OCI-LY3 (cell line): ENCODE data around the gene INPP5A.

ENCODE experiments used
- H2AFZ ChIP-seq: fragments of 200-600, 300-600 bp; shearing (Covaris generic); 2 replicates; pipeline ENCODE4 v1.6.0; 2014; ENCODE audit warnings: antibody characterized with exemption, low read depth, low read length
- H3K27ac ChIP-seq: fragments of 200-600, 300-600 bp; sonication (generic); 2 replicates; pipeline ENCODE4 v1.5.1; 2014; ENCODE audit warnings: mild to moderate bottlenecking, low read length, moderate library complexity, mixed read lengths
- H3K27me3 ChIP-seq: fragments of 200-600, 300-600 bp; sonication (generic); 2 replicates; pipeline ENCODE4 v1.6.1; 2014; ENCODE audit warnings: low read depth, low read length, mixed read lengths
- H3K36me3 ChIP-seq: fragments of 200-600, 300-600 bp; sonication (generic); replicated peaks from 2 replicates; pipeline ENCODE3; 2014; ENCODE audit warnings: low read depth, low read length, mixed read lengths
- H3K4me1 ChIP-seq: fragments of 300-600, 200-600 bp; sonication (generic); 2 replicates; pipeline ENCODE4 v1.6.1; 2014; ENCODE audit warnings: low read length, mixed read lengths
- H3K4me2 ChIP-seq: fragments of 200-600, 300-600 bp; sonication (generic); 2 replicates; pipeline ENCODE4 v1.6.1; 2014; ENCODE audit warnings: low read length, mixed read lengths
- H3K4me3 ChIP-seq: fragments of 300-600, 200-600 bp; sonication (generic); 2 replicates; pipeline ENCODE4 v1.5.1; 2014; ENCODE audit warnings: antibody characterized with exemption, mild to moderate bottlenecking, low read length, moderate library complexity
- H3K79me2 ChIP-seq: fragments of 300-600, 200-600 bp; shearing (Covaris generic); 2 replicates; pipeline ENCODE4 v1.6.1; 2014; ENCODE audit warnings: mild to moderate bottlenecking, low read length, mixed read lengths
- H3K9ac ChIP-seq: fragments of 300-600, 200-600 bp; shearing (Covaris generic); 2 replicates; pipeline ENCODE4 v1.6.0; 2014; ENCODE audit warnings: mild to moderate bottlenecking, low read length, moderate library complexity
- H3K9me3 ChIP-seq: fragments of 200-600, 300-600 bp; shearing (Covaris generic); 2 replicates; pipeline ENCODE4 v1.6.1; 2014; ENCODE audit warnings: low read length, mixed read lengths; ENCODE audit not compliant: insufficient read depth
- H4K20me1 ChIP-seq: fragments of 200-600, 300-600 bp; sonication (generic); 2 replicates; pipeline ENCODE4 v1.6.1; 2016; ENCODE audit warnings: low read length, mixed read lengths; ENCODE audit not compliant: insufficient read depth
- CTCF ChIP-seq: fragments of 200-600, 300-600 bp; sonication (generic); IDR thresholded peaks from 2 replicates; pipeline ENCODE4 v1.5.1; 2014; ENCODE audit warnings: antibody characterized with exemption, low read length, low read depth
- EZH2phosphoT487 ChIP-seq: fragments of 200-600 bp; shearing (Covaris generic); IDR thresholded peaks from 2 replicates; pipeline ENCODE4 v1.6.1; 2018; ENCODE audit warnings: antibody characterized with exemption, mixed run types, low read depth

Gene INPP5A

GRCh38 chr10:132580617-132581016, 43.0 kb downstream of the INPP5A start:
- Histone ChIP-seq H3K36me3 (no peaks in the 10 kb centered on the region), H3K4me3 (no peak overlapping the region), H3K4me2 (no peak overlapping the region), H3K9me3 (no peaks in the 10 kb centered on the region), H3K27me3 (peaks cover 60% of the 10 kb centered on the region), H3K79me2 (no peaks in the 10 kb centered on the region), H3K4me1 (peaks cover 3% of the 10 kb centered on the region), H2AFZ (no peak overlapping the region), H3K27ac (no peak overlapping the region), H3K9ac (no peak overlapping the region), H4K20me1 (peaks cover 37% of the 10 kb centered on the region)
- no peak for TF ChIP-seq CTCF
- no peak for TF ChIP-seq EZH2phosphoT487

- H3K27me3 ChIP-seq, result peaks cover 45% of the 10 kb centered on the region
- no peak overlapping the region for H2AFZ ChIP-seq
- no peak overlapping the region for H3K9ac ChIP-seq
- no peak overlapping the region for H3K4me3 ChIP-seq
- no peaks in the 10 kb centered on the region for H3K36me3 ChIP-seq
- H3K9me3 ChIP-seq, result no peaks in the 10 kb centered on the region
- peaks cover 22% of the 10 kb centered on the region for H4K20me1 ChIP-seq
- no peak overlapping the region for H3K27ac ChIP-seq
- no peak for TF ChIP-seq CTCF
- no peak for TF ChIP-seq EZH2phosphoT487
- no peaks in the 10 kb centered on the region for H3K4me1 ChIP-seq
- H3K4me2 ChIP-seq, result no peak overlapping the region
- H3K79me2 ChIP-seq, result no peaks in the 10 kb centered on the region
Observed at GRCh38 chr10:132582137-132582536, 44.5 kb downstream of the INPP5A start.

GRCh38 chr10:132582771-132583170, 45.2 kb downstream of the INPP5A start:
- Histone ChIP-seq H3K4me1 (no peaks in the 10 kb centered on the region), H3K9ac (no peak overlapping the region), H4K20me1 (peaks cover 16% of the 10 kb centered on the region), H3K4me3 (no peak overlapping the region), H3K9me3 (no peaks in the 10 kb centered on the region), H3K27ac (no peak overlapping the region), H3K4me2 (no peak overlapping the region), H3K79me2 (no peaks in the 10 kb centered on the region), H3K36me3 (no peaks in the 10 kb centered on the region), H2AFZ (no peak overlapping the region), H3K27me3 (peaks cover 38% of the 10 kb centered on the region)
- TF ChIP-seq EZH2phosphoT487 (no peak), CTCF (no peak)

- Histone ChIP-seq H3K9me3 (no peaks in the 10 kb centered on the region), H3K27ac (no peak overlapping the region), H4K20me1 (peaks cover 9% of the 10 kb centered on the region), H3K4me2 (no peak overlapping the region), H3K4me3 (no peak overlapping the region), H2AFZ (no peak overlapping the region), H3K36me3 (no peaks in the 10 kb centered on the region), H3K27me3 (peaks cover 33% of the 10 kb centered on the region), H3K4me1 (no peaks in the 10 kb centered on the region), H3K9ac (no peak overlapping the region), H3K79me2 (no peaks in the 10 kb centered on the region)
- TF ChIP-seq CTCF (no peak), EZH2phosphoT487 (no peak)
Observed at GRCh38 chr10:132583456-132583855, 45.9 kb downstream of the INPP5A start.
